HL-60 (cell line): ENCODE data around the gene SLC34A2.
A peak's percentile ranks its signal among the peaks of the same experiment; 100 is the strongest.

Experiments
- DNase-seq, 2 experiments: peaks; one replicate each; pipeline ENCODE4 v3.0.0-alpha.2; 2010 to 2020; ENCODE audit warnings: low read depth in 1 of 2, low spot score in 1 of 2
- H3K27ac ChIP-seq: fragments of 250-450 bp; sonication (Bioruptor Pico); replicated peaks from 2 replicates; pipeline ENCODE4 v1.5.1; 2020; ENCODE audit warnings: mild to moderate bottlenecking, moderate library complexity
- H3K27me3 ChIP-seq: fragments of 250-450 bp; sonication (Bioruptor Pico); 2 replicates; pipeline ENCODE4 v1.5.1; 2021; ENCODE audit warnings: mild to moderate bottlenecking, moderate library complexity; ENCODE audit not compliant: insufficient read depth, poor library complexity, severe bottlenecking
- H3K4me3 ChIP-seq: replicated peaks from 2 replicates; pipeline ENCODE4 v1.5.1; 2011; ENCODE audit warnings: mild to moderate bottlenecking, control low read depth, low read length; ENCODE audit not compliant: insufficient read depth
- GABPA ChIP-seq: IDR thresholded peaks from 2 replicates; pipeline ENCODE4 v1.6.1; 2012; ENCODE audit warnings: low read depth
- POLR2AphosphoS5 ChIP-seq: IDR thresholded peaks from 2 replicates; pipeline ENCODE4 v1.6.1; 2012; ENCODE audit warnings: low read depth
- SPI1 ChIP-seq: IDR thresholded peaks from 2 replicates; pipeline ENCODE4 v1.6.1; 2012; ENCODE audit warnings: low read depth, mild to moderate bottlenecking, borderline replicate concordance
- TF ChIP-seq, protein P1 (sequence below): IDR thresholded peaks from one replicate; pipeline ENCODE4 v1.5.1; 2011; ENCODE audit warnings: low read length, control low read depth, inconsistent platforms; ENCODE audit not compliant: insufficient read depth
- TF ChIP-seq, protein P2 (sequence below): IDR thresholded peaks from 2 replicates; pipeline ENCODE4 v1.6.1; 2012; ENCODE audit warnings: low read depth; ENCODE audit not compliant: insufficient replicate concordance

The SLC34A2 gene

DNA sequence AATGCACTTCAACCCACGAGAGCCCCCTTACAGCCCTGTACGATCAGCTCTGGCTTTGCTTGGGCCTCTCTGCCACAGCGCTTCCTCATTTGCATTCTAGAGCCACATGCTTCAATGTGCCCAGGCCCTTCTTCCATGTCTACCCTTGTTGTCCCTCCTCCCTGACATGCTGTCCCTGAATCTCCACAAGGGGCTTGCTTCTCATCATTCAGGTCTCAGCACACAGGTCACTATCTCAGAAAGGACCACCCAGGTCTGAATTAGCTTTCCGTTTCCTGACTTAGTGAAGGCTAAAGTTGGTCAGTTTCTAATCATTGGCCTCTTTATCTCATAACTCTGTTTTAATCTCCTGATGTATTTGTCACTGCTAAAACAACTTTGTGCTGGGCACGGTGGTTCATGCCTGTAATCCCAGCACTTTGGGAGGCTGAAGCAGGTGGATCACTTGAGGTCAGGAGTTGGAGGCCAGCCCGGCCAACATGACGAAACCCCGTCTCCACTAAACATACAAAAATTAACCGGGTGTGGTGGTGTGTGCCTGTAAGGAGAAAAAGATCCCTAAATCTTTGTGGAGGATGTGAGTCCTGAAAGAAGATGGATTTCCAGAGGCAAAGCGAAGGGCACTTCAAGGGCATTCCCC is 17.9 kb upstream of the SLC34A2 start:
- Histone ChIP-seq H3K27ac (no peak overlapping the region), H3K27me3 (no peaks in the 10 kb centered on the region), H3K4me3 (no peak overlapping the region)
- no peak for DNase-seq
- TF ChIP-seq SPI1: 0 out of 2 replicates have a peak, but pooled peaks have one; percentile 10
- TF ChIP-seq POLR2AphosphoS5: no peak

DNA sequence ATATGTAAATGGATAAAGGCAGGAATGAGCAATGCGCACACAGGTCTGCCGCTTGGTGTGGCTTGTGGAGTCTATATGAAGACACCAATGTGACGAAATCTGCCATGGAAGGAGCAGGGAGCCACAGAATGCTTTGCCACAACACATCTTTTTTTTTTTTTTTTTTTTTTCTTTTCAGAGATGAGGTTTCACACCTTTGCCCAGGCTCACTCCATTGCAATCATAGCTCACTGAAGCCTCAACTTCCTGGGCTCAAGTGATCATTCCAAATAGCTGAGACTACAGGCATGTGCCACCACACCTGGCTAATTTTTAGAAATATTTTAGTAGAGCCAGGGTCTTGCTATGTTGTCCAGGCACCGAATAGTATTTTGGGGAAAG is 17.4 kb upstream of the SLC34A2 start:
- Histone ChIP-seq H3K27me3 (no peaks in the 10 kb centered on the region), H3K27ac (no peak overlapping the region), H3K4me3 (no peak overlapping the region)
- DNase-seq: no peak
- TF ChIP-seq, protein P1, sequence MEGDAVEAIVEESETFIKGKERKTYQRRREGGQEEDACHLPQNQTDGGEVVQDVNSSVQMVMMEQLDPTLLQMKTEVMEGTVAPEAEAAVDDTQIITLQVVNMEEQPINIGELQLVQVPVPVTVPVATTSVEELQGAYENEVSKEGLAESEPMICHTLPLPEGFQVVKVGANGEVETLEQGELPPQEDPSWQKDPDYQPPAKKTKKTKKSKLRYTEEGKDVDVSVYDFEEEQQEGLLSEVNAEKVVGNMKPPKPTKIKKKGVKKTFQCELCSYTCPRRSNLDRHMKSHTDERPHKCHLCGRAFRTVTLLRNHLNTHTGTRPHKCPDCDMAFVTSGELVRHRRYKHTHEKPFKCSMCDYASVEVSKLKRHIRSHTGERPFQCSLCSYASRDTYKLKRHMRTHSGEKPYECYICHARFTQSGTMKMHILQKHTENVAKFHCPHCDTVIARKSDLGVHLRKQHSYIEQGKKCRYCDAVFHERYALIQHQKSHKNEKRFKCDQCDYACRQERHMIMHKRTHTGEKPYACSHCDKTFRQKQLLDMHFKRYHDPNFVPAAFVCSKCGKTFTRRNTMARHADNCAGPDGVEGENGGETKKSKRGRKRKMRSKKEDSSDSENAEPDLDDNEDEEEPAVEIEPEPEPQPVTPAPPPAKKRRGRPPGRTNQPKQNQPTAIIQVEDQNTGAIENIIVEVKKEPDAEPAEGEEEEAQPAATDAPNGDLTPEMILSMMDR: no peak
- TF ChIP-seq, protein P2, sequence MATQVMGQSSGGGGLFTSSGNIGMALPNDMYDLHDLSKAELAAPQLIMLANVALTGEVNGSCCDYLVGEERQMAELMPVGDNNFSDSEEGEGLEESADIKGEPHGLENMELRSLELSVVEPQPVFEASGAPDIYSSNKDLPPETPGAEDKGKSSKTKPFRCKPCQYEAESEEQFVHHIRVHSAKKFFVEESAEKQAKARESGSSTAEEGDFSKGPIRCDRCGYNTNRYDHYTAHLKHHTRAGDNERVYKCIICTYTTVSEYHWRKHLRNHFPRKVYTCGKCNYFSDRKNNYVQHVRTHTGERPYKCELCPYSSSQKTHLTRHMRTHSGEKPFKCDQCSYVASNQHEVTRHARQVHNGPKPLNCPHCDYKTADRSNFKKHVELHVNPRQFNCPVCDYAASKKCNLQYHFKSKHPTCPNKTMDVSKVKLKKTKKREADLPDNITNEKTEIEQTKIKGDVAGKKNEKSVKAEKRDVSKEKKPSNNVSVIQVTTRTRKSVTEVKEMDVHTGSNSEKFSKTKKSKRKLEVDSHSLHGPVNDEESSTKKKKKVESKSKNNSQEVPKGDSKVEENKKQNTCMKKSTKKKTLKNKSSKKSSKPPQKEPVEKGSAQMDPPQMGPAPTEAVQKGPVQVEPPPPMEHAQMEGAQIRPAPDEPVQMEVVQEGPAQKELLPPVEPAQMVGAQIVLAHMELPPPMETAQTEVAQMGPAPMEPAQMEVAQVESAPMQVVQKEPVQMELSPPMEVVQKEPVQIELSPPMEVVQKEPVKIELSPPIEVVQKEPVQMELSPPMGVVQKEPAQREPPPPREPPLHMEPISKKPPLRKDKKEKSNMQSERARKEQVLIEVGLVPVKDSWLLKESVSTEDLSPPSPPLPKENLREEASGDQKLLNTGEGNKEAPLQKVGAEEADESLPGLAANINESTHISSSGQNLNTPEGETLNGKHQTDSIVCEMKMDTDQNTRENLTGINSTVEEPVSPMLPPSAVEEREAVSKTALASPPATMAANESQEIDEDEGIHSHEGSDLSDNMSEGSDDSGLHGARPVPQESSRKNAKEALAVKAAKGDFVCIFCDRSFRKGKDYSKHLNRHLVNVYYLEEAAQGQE: no peak
- no peak for TF ChIP-seq GABPA
- no peak for TF ChIP-seq POLR2AphosphoS5
- no peak for TF ChIP-seq SPI1

DNA sequence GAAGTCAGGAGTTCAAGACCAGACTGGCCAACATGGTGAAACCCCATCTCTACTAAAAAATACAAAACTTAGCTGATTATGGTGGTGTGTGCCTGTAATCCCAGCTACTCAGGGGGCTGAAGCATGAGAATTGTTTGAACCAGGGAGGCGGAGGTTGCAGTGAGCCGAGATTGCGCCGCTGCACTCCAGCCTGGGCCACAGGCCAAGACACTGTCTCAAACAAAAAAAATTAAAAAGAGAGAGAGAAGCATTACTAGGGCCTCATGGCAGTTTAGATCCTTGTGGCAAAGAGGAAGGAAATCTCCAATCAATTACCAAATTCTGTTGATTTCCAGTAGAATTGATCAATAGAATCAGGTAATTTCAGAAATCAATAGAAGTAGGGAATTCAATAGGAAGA is 16.8 kb upstream of the SLC34A2 start:
- no peak for TF ChIP-seq SPI1
- TF ChIP-seq, protein P1: no peak
- TF ChIP-seq, protein P2: no peak
- TF ChIP-seq POLR2AphosphoS5: no peak
- TF ChIP-seq GABPA: no peak

DNA sequence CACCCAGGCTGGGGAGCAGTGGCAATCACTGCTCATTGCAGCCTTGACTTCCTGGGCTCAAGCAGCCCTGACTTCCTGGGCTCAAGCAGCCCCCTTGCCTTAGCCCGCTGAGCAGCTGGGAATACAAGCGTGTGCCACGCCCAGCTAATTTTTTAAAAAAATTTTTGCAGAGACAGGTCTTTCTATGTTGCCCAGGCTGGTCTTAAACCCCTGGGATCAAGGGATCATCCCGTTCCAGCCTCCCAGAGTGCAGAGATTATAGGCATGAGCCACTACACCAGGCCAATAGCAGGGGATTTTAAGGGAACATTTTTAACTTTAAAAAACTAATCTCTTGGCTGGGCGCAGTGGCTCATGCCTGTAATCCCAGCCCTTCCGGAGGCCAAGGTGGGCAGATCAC is 5.3 kb upstream of the SLC34A2 start:
- H3K4me3 ChIP-seq: no peak overlapping the region
- TF ChIP-seq POLR2AphosphoS5 (no peak), GABPA (no peak), SPI1 (no peak)
- TF ChIP-seq, protein P2: no peak
- TF ChIP-seq, protein P1: no peak
- no peak for DNase-seq
- H3K27me3 ChIP-seq: peaks cover 13% of the 10 kb centered on the region
- no peak overlapping the region for H3K27ac ChIP-seq

More for the DNA sequence above, 16.8 kb upstream of the SLC34A2 start:
- Histone ChIP-seq H3K4me3 (no peak overlapping the region), H3K27ac (no peak overlapping the region), H3K27me3 (no peaks in the 10 kb centered on the region)
- DNase-seq: no peak
